MM.1S (cell line): ENCODE data around the gene OXSR1.

Experiments
- DNase-seq: peaks from one replicate; pipeline ENCODE4 v3.0.0-alpha.2; 2015
- H2AFZ ChIP-seq: fragments of 300-600 bp; sonication (generic); 2 replicates; pipeline ENCODE4 v1.6.0; 2016; ENCODE audit warnings: antibody characterized with exemption, low read length
- H3F3A ChIP-seq: fragments of 300-600 bp; sonication (generic); 2 replicates; pipeline ENCODE4 v1.6.1; 2016; ENCODE audit warnings: mild to moderate bottlenecking, antibody characterized with exemption, low read length, moderate library complexity, mixed read lengths; ENCODE audit not compliant: insufficient read depth
- H3K27ac ChIP-seq: fragments of 300-600 bp; sonication (generic); 2 replicates; pipeline ENCODE4 v1.5.1; 2016; ENCODE audit warnings: mild to moderate bottlenecking, low read length
- H3K27me3 ChIP-seq: fragments of 300-600 bp; sonication (generic); replicated peaks from 2 replicates; pipeline ENCODE4 v1.6.0; 2016; ENCODE audit warnings: low read length; ENCODE audit not compliant: insufficient read depth
- H3K36me3 ChIP-seq: fragments of 300-600 bp; sonication (generic); replicated peaks from 2 replicates; pipeline ENCODE4 v1.6.1; 2016; ENCODE audit warnings: mild to moderate bottlenecking, low read length, mixed read lengths; ENCODE audit not compliant: insufficient read depth
- H3K4me1 ChIP-seq: fragments of 300-600 bp; sonication (generic); 2 replicates; pipeline ENCODE4 v1.6.1; 2016; ENCODE audit warnings: low read length, mixed read lengths
- H3K4me2 ChIP-seq: fragments of 300-600 bp; sonication (generic); 2 replicates; pipeline ENCODE4 v1.6.0; 2016; ENCODE audit warnings: low read depth, low read length
- H3K4me3 ChIP-seq: fragments of 300-600 bp; sonication (generic); 2 replicates; pipeline ENCODE4 v1.5.1; 2016; ENCODE audit warnings: low read length, mixed read lengths
- H3K79me2 ChIP-seq: fragments of 300-600 bp; sonication (generic); 2 replicates; pipeline ENCODE4 v1.6.1; 2016; ENCODE audit warnings: mixed run types, low read length, mixed read lengths
- H3K9ac ChIP-seq: fragments of 300-600 bp; sonication (generic); 2 replicates; pipeline ENCODE4 v1.6.1; 2016; ENCODE audit warnings: low read length, mixed read lengths
- H3K9me2 ChIP-seq: fragments of 300-600 bp; sonication (generic); replicated peaks from 2 replicates; pipeline ENCODE4 v1.6.1; 2016; ENCODE audit warnings: mild to moderate bottlenecking, low read length, mixed read lengths; ENCODE audit not compliant: insufficient read depth
- H3K9me3 ChIP-seq: fragments of 300-600 bp; sonication (generic); replicated peaks from 2 replicates; pipeline ENCODE4 v1.6.1; 2016; ENCODE audit warnings: mild to moderate bottlenecking, low read length, mixed read lengths; ENCODE audit not compliant: insufficient read depth
- H4K20me1 ChIP-seq: fragments of 300-600 bp; sonication (generic); 2 replicates; pipeline ENCODE4 v1.6.1; 2016; ENCODE audit warnings: mild to moderate bottlenecking, low read length, moderate library complexity, mixed read lengths; ENCODE audit not compliant: insufficient read depth
- CTCF ChIP-seq: fragments of 300-600 bp; sonication (generic); IDR thresholded peaks from 2 replicates; pipeline ENCODE4 v1.5.1; 2016; ENCODE audit warnings: antibody characterized with exemption, low read length, mixed read lengths
- EZH2 ChIP-seq: fragments of 300-600 bp; sonication (generic); optimal IDR thresholded peaks from 2 replicates; pipeline ENCODE3; 2017; ENCODE audit warnings: low read depth, mild to moderate bottlenecking, antibody characterized with exemption, low read length, mixed read lengths
- EZH2phosphoT487 ChIP-seq: fragments of 300-600 bp; sonication (generic); IDR thresholded peaks from 2 replicates; pipeline ENCODE4 v1.6.1; 2018; ENCODE audit warnings: antibody characterized with exemption, low read length

OXSR1 gene

GRCh38 chr3:38203690-38204089 is 38.4 kb downstream of the OXSR1 start:
- no peaks in the 10 kb centered on the region; the same call in 1 of the 2 replicates for H3K36me3 ChIP-seq
- no peaks in the 10 kb centered on the region for H3K27me3 ChIP-seq
- H4K20me1 ChIP-seq, result no peaks in the 10 kb centered on the region
- no peak for DNase-seq
- no peaks in the 10 kb centered on the region for H3K79me2 ChIP-seq
- TF ChIP-seq EZH2 (no peak), EZH2phosphoT487 (no peak), CTCF (no peak)
- no peak overlapping the region for H3K4me3 ChIP-seq
- H3F3A ChIP-seq, result no peaks in the 10 kb centered on the region
- no peaks in the 10 kb centered on the region for H3K4me1 ChIP-seq
- no peak overlapping the region for H3K27ac ChIP-seq
- no peak overlapping the region for H2AFZ ChIP-seq
- no peak overlapping the region for H3K9ac ChIP-seq
- no peaks in the 10 kb centered on the region for H3K9me3 ChIP-seq
- H3K4me2 ChIP-seq, result no peak overlapping the region
- H3K9me2 ChIP-seq, result no peaks in the 10 kb centered on the region

- Histone ChIP-seq H3K4me3 (no peak overlapping the region), H3K9me2 (no peaks in the 10 kb centered on the region), H4K20me1 (no peaks in the 10 kb centered on the region), H3K4me2 (no peak overlapping the region), H3F3A (no peaks in the 10 kb centered on the region), H3K79me2 (no peaks in the 10 kb centered on the region), H3K9ac (no peak overlapping the region), H3K27ac (no peak overlapping the region), H2AFZ (no peak overlapping the region), H3K27me3 (no peaks in the 10 kb centered on the region), H3K4me1 (no peaks in the 10 kb centered on the region), H3K36me3 (no peaks in the 10 kb centered on the region), H3K9me3 (no peaks in the 10 kb centered on the region)
- TF ChIP-seq EZH2 (no peak), EZH2phosphoT487 (no peak), CTCF (no peak)
- DNase-seq, result no peak
These were observed 39.5 kb downstream of the OXSR1 start for GRCh38 chr3:38204599-38205471.

GRCh38 chr3:38205472-38205805 is 40.1 kb downstream of the OXSR1 start:
- no peaks in the 10 kb centered on the region for H3K4me1 ChIP-seq
- no peaks in the 10 kb centered on the region for H4K20me1 ChIP-seq
- H3K27ac ChIP-seq, result no peak overlapping the region
- DNase-seq, result no peak
- no peak overlapping the region for H2AFZ ChIP-seq
- H3K9me3 ChIP-seq, result no peaks in the 10 kb centered on the region
- no peaks in the 10 kb centered on the region for H3K36me3 ChIP-seq
- no peaks in the 10 kb centered on the region for H3K27me3 ChIP-seq
- no peaks in the 10 kb centered on the region for H3K9me2 ChIP-seq
- H3F3A ChIP-seq, result no peaks in the 10 kb centered on the region
- H3K4me3 ChIP-seq, result no peak overlapping the region
- no peak for TF ChIP-seq CTCF
- no peak for TF ChIP-seq EZH2phosphoT487
- no peak for TF ChIP-seq EZH2
- H3K9ac ChIP-seq, result no peak overlapping the region
- H3K79me2 ChIP-seq, result no peaks in the 10 kb centered on the region
- no peak overlapping the region for H3K4me2 ChIP-seq
